ENCODE data around the gene IZUMO2. TPM values are rescaled to one million over a fixed set of nuclear protein-coding genes. Genes with fewer than 3 reads are reported as not detected.
"Not testable (repeated sequence)": the region's sequence is repeated elsewhere in the genome, so short reads cannot be mapped to it uniquely, and the experiment has no call there.

IZUMO2 gene
- total RNA-seq, 1 experiment from 2014 or later: 0.24 TPM

GRCh38 chr19:50135856-50136602 lies 27.1 kb downstream of the IZUMO2 start:
- not testable (repeated sequence) for H3K4me1 ChIP-seq; H3K36me3 ChIP-seq; H3K27ac ChIP-seq; H3K4me3 ChIP-seq; DNase-seq; H3K9me3 ChIP-seq (replicated peaks)
- H3K27me3 ChIP-seq: peaks cover 12% of the 10 kb centered on the region

- H3K4me3 ChIP-seq; H3K4me1 ChIP-seq; H3K27ac ChIP-seq; H3K36me3 ChIP-seq; DNase-seq; H3K9me3 ChIP-seq (replicated peaks): not testable (repeated sequence)
- H3K27me3 ChIP-seq: peaks cover 12% of the 10 kb centered on the region
Observed at GRCh38 chr19:50134777-50135719, 28.0 kb downstream of the IZUMO2 start.

GRCh38 chr19:50133518-50134492 lies 29.3 kb downstream of the IZUMO2 start:
- peaks cover 12% of the 10 kb centered on the region for H3K27me3 ChIP-seq

GRCh38 chr19:50104012-50104411 lies 59.1 kb downstream of the IZUMO2 start:
- not testable (repeated sequence) for H3K9me3 ChIP-seq (replicated peaks); H3K4me1 ChIP-seq; H3K27ac ChIP-seq; H3K36me3 ChIP-seq; H3K4me3 ChIP-seq; DNase-seq; H3K27me3 ChIP-seq

More at GRCh38 chr19:50133518-50134492, 29.3 kb downstream of the IZUMO2 start:
- H3K4me3 ChIP-seq; H3K27ac ChIP-seq; DNase-seq; H3K4me1 ChIP-seq; H3K36me3 ChIP-seq; H3K9me3 ChIP-seq (replicated peaks): not testable (repeated sequence)

GRCh38 chr19:50103405-50103804 lies 59.7 kb downstream of the IZUMO2 start:
- not testable (repeated sequence) for H3K36me3 ChIP-seq; H3K4me1 ChIP-seq; H3K4me3 ChIP-seq; H3K27me3 ChIP-seq; DNase-seq; H3K27ac ChIP-seq; H3K9me3 ChIP-seq (replicated peaks)

Other genes with a start within 250 kb of the IZUMO2 start
- gene ATF5, start 234.1 kb downstream of the IZUMO2 start, total RNA-seq (2014; rRNA removed; shearing (Covaris generic)): 8.4 and 8.9 TPM in 2 replicates
- 87.8 and 88.7 TPM in 2 replicates for gene NUP62, start 233.8 kb downstream of the IZUMO2 start, total RNA-seq (2014; rRNA removed; shearing (Covaris generic))
- 2.7 and 4.5 TPM in 2 replicates for gene SIGLEC11, start 202.1 kb downstream of the IZUMO2 start, total RNA-seq (2014; rRNA removed; shearing (Covaris generic))
- gene VRK3, start 137.9 kb downstream of the IZUMO2 start, total RNA-seq (2014; rRNA removed; shearing (Covaris generic)): 16.9 and 23.1 TPM in 2 replicates
- gene ZNF473, start 137.3 kb downstream of the IZUMO2 start, total RNA-seq (2014; rRNA removed; shearing (Covaris generic)): 18.9 and 21.4 TPM in 2 replicates
- gene MYH14, start 40.3 kb upstream of the IZUMO2 start, total RNA-seq (2014; rRNA removed; shearing (Covaris generic)): 25.5 and 25.7 TPM in 2 replicates
- 1.1 and 1.2 TPM in 2 replicates for gene KCNC3, start 166.1 kb upstream of the IZUMO2 start, total RNA-seq (2014; rRNA removed; shearing (Covaris generic))
- gene NAPSA, start 202.4 kb upstream of the IZUMO2 start, total RNA-seq (2014; rRNA removed; shearing (Covaris generic)): 0.08 and 0.18 TPM in 2 replicates
- gene NR1H2, start 213.2 kb upstream of the IZUMO2 start, total RNA-seq (2014; rRNA removed; shearing (Covaris generic)): 22.3 and 22.6 TPM in 2 replicates
- gene POLD1, start 221.1 kb upstream of the IZUMO2 start, total RNA-seq (2014; rRNA removed; shearing (Covaris generic)): 74.4 and 75.2 TPM in 2 replicates

Measured in SJCRH30 (cell line).